HG02763 (cell line): ENCODE results near the gene CCDC70.

Experiments
- ATAC-seq: cut with Tn5 transposase; IDR thresholded peaks from one replicate; pipeline ENCODE4 v1.9.1; 2021; ENCODE audit warnings: mild to moderate bottlenecking, moderate library complexity; ENCODE audit not compliant: unreplicated experiment

The CCDC70 gene

DNA sequence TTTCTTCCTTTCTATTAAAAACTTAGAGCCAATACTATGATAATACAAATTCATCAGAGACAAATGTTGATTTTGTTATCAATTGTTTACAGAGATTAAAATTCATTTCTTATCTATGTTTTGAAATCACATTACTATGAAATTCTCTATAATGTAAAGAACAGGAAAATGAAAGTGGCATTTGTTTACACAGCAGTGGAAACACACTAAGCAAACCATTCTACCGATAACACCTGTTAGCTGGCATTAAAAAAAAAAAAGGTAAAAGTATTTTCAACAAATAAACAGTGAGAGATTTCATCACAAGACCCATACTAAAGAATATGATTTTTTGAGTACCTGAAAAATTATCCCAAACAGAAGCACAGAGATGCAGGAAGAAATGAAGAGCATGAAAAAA is 4.8 kb upstream of the CCDC70 start:
- ATAC-seq: no peak

GRCh38 chr13:51858433-51859247 is 3.1 kb upstream of the CCDC70 start:
- ATAC-seq: no peak

- ATAC-seq: no peak
Observed at GRCh38 chr13:51862957-51863356, 1.2 kb downstream of the CCDC70 start.

- ATAC-seq: no peak
Observed at GRCh38 chr13:51865838-51866237, 4.1 kb downstream of the CCDC70 start.

DNA sequence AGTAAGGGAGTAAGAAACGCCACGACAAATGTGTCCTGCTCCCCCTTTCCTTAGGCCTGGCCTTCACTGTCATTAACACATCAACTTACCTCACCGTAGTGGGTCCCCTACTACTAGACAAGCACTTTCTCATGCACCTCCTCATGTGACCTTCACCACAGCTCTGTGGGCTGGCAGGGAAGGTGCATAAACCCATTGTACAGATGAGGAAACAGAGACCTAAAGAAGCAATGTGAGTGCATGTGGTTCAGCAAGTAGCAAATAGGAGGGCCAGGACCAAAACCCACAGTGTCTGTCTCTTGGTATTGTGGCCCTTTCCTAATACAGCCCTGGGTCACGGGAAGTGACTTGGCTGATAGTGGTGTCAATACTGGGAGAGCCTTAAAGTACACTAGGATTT is 5.3 kb downstream of the CCDC70 start:
- ATAC-seq: no peak

GRCh38 chr13:51869916-51870315 is 8.1 kb downstream of the CCDC70 start:
- no peak for ATAC-seq

DNA sequence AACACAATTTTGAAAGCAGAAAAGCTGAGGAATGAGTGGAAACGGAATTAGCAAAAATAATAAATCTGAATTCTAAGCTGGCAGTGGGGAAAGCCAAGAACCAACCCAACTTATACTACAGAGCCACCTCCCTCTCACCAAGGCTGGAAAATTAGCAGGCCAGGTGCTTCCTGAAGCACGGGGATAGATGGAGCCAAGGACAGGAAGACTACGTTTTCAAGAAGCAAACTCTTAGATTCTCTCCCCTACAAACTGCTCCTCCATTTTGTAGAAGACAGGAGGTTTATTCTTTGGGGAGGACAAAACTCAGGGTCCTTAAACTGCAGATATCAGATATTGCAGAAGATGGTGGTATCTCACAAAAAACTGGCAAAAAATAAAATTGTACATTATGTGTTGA is 8.8 kb downstream of the CCDC70 start:
- no peak for ATAC-seq

DNA sequence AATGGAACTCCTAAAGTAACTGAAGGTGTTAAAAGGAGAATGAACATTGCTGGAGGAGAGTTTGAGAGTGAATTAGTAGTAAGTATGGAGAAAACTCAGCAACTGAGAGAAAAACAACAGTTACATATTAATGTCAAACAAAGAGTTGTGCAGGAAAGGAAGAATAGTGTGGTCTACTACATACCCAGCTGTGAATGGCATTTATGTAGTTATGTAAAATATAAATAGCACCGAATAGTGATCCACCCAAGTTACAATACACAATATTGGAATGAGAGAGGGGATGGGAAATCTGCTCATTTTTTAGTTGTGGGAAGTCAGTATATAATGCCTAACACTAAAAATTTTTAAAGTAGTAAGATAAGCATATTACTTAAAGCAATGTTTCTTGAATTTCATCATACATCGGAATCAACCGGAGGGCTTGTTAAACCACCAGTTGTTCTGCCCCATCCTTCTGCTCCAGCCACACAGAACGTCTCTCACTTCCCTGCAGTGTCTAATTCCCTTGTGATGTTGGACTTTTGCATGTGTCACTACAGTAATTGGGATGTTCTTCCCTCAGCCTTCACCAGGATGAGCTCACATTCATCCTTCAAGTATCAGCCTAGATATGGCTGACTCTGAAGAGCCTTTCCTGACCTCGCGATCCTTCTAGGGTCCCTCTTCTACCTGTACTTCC is 11.5 kb downstream of the CCDC70 start:
- ATAC-seq: no peak

GRCh38 chr13:51873837-51874236 is 12.1 kb downstream of the CCDC70 start:
- ATAC-seq: no peak

DNA sequence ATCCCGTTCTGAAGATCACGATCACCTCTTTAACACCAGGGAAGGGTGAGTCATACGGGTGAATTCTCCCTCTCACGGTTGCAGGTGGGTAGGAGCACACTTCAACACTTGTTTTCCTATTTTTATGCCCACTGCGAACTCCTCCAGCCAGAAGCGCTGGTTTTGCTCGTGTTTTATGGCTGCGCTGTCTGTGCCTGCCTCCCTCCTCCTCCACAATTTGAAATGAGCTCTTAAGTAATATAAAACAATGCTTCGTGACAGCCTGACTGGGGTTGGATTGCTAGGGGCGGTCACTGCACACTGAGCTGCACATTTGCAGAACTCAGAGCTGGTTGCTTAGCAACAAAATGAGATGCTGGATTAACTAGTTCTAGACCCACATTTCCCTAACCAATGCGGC is 12.9 kb downstream of the CCDC70 start:
- ATAC-seq: no peak

DNA sequence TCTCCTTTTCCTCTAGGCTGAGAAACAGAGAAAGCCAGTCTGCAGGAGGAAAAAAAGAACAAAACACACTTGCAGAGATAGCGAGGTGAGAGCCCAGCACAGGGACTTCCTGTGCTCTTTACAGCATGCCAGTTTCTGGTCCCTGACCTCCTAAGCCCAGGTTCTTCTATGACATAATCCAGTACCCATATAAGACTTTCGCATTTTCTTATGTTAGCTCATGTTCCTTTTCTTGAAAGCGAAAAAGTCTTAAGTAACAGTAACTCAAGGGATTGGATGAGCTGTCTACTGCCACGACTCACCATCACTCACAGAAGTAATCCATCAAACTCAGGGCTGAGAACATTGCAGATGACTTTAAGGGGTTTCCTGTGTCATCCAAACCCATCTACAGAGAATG is 17.4 kb downstream of the CCDC70 start:
- ATAC-seq: no peak

GRCh38 chr13:51881296-51881695 is 19.5 kb downstream of the CCDC70 start:
- ATAC-seq: no peak

DNA sequence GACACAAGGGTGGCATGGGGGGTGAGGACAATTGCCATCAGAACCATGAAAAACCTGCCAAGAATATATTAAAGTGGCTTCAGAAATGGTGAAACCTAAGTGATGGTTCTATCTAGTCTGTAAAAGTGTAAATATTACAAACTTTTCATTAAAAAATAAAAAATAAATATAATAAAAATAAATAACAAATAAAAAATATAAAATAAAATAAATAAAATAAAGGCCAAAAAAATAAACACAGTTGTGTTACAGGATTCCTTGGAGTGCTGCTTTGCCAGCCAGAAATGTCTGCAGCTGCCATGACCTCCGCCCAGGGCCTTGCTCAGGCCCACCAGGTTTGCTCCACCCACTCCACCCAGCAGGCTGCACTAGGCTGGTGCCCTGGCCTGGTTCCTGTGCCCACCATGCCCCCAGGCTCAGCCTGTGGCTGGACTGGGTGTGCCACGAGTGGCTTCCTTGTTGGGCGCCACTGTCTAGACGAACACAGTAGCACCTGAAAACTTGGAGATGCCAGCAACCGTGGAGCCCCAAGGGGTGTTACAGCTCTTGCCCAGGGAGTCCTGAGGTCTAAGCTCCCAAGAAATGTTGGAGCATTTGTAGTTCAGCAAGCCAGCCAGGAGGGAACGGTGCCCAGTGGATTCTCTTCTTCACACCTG is 20.9 kb downstream of the CCDC70 start:
- no peak for ATAC-seq

- ATAC-seq: no peak
Observed at GRCh38 chr13:51883226-51883600, 21.4 kb downstream of the CCDC70 start.

DNA sequence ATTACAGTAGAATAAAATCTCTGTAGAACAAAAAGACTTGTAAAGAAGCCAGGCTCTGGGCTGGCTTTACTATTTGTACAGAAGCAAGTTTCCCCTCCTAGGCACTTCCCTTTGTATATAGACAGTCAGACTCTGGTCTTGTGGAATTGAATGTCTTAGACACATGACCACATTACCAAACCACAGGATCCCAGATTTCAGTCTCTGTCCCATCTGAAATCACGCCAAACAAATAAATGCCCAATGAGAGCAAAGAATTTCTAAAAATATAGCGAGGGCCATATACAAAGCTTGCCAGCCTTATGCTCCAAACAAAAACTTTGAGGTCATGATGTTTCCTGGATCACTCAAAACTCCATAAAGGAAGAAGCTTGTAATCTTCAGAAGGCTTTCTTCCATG is 23.9 kb downstream of the CCDC70 start:
- no peak for ATAC-seq

DNA sequence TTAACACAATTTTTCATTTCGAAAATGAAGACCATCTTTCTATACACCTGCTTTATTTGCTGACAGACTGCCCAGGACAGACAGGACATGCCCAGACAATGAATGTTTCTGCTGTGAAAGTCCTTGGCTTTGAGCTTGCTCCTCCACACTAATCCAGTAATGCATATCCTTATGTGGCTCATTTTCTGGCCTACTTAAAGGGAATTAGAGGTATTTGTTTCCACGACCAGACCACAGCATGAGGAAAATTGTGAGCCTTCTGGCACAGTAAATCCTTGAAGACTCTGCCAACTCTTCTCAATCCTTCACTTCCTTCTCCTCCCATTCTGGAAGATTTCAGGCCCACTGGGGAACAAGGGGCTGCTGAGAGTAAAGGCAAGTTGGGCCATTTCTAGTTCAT is 25.7 kb downstream of the CCDC70 start:
- no peak for ATAC-seq

DNA sequence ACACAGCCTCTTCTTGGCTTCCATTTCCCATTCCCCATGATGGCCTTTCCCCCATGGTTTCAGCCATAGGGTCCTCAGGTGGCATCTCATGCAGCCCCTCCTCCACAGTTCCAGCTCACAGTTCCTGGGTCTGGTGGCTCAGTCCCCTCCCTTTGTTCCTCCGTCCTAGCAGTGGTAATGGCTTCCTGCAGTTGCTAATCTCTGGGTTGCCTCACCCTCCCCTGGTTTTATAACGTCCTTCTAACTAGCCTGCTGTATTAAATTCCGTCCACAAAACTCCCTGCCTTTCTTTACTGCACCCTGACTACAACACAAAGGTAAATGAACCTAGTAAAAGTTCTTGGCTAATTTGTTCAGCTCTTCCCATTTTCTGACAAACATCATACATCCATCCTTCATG is 30.9 kb downstream of the CCDC70 start:
- ATAC-seq: no peak

- no peak for ATAC-seq
Observed at GRCh38 chr13:51894239-51894638, 32.5 kb downstream of the CCDC70 start.

DNA sequence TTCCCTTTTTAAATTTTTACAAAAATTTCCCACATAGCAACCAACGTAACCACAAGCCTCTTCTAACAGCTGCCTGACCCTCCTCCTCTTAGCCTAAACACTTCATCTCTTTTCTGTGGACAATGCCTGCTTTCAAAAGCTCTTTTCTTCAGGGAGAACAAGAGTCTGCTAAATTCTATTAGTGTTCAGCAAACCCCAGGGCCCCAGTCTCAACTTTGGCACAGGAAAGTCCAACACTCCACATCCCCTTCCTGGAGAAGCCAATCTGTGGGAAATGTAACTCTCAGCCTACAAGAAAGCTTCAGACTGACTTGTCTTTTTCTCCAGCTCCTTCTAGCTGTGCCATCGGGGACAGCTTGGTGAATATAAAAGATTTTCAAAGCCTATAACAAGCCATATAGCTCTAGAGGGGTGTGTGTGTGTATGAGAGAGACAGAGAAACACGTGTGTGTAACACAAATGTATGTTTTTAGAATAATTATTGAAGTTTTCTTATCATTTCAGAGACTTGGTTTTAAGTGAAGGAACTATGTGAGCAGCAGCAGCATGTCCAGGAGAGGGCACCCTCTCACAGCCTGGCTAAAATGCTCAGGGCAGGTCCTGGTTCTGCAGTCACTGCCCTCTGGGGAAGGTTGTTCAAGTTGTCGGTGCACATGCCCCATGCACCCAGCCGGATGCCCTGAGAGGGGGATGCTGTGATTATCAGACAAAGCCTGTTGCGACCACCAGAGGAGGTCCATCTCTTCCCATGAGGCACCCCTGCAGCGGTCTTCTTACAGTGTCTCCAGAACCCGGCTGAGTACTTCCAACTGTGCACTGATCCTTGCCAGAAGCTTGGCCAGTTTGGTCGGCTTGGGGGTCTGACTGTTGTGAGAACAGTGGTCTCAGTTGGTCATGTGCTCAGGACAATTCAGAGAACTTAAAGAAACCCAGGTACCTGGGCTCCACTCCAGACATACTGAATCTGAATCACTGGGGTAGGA is 34.4 kb downstream of the CCDC70 start:
- ATAC-seq: peak; percentile 66

- ATAC-seq: no peak
Observed at GRCh38 chr13:51900471-51900870, 38.7 kb downstream of the CCDC70 start.

GRCh38 chr13:51902776-51903175 is 41.0 kb downstream of the CCDC70 start:
- ATAC-seq: no peak
